HL-60 (cell line): ENCODE results near the gene CD36.

Experiments used
- DNase-seq, 2 experiments: peaks; one replicate each; pipeline ENCODE4 v3.0.0-alpha.2; 2010 to 2020; ENCODE audit warnings: low read depth in 1 of 2, low spot score in 1 of 2
- H3K27ac ChIP-seq: fragments of 250-450 bp; sonication (Bioruptor Pico); replicated peaks from 2 replicates; pipeline ENCODE4 v1.5.1; 2020; ENCODE audit warnings: mild to moderate bottlenecking, moderate library complexity
- H3K27me3 ChIP-seq: fragments of 250-450 bp; sonication (Bioruptor Pico); 2 replicates; pipeline ENCODE4 v1.5.1; 2021; ENCODE audit warnings: mild to moderate bottlenecking, moderate library complexity; ENCODE audit not compliant: insufficient read depth, poor library complexity, severe bottlenecking
- H3K4me3 ChIP-seq: replicated peaks from 2 replicates; pipeline ENCODE4 v1.5.1; 2011; ENCODE audit warnings: mild to moderate bottlenecking, control low read depth, low read length; ENCODE audit not compliant: insufficient read depth
- GABPA ChIP-seq: IDR thresholded peaks from 2 replicates; pipeline ENCODE4 v1.6.1; 2012; ENCODE audit warnings: low read depth
- POLR2AphosphoS5 ChIP-seq: IDR thresholded peaks from 2 replicates; pipeline ENCODE4 v1.6.1; 2012; ENCODE audit warnings: low read depth
- SPI1 ChIP-seq: IDR thresholded peaks from 2 replicates; pipeline ENCODE4 v1.6.1; 2012; ENCODE audit warnings: low read depth, mild to moderate bottlenecking, borderline replicate concordance
- TF ChIP-seq, protein P1 (sequence below): IDR thresholded peaks from 2 replicates; pipeline ENCODE4 v1.6.1; 2012; ENCODE audit warnings: low read depth; ENCODE audit not compliant: insufficient replicate concordance
- TF ChIP-seq, protein P2 (sequence below): IDR thresholded peaks from one replicate; pipeline ENCODE4 v1.5.1; 2011; ENCODE audit warnings: low read length, control low read depth, inconsistent platforms; ENCODE audit not compliant: insufficient read depth

Gene CD36

DNA sequence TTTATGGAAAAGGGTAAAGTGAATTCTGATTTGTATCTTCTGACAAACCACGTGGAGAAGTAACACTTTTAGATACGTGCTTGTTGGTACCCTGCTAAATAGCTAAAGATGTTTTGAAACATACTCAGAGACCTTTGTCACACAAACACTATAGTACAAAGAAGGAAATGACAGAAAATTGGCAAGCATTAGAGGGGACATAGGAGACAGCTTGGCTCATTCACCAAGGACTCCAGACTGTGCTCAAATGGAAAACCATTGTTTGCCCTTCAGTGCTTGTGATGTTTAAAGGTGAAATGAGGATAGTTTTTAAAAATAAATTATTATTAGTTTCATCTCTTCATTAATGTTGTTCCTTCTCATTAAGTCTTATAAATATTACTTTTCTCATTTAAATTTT, 34.0 kb upstream of the CD36 start:
- Histone ChIP-seq H3K27ac (no peak overlapping the region), H3K4me3 (no peak overlapping the region), H3K27me3 (no peaks in the 10 kb centered on the region)
- TF ChIP-seq POLR2AphosphoS5 (no peak), GABPA (no peak)
- TF ChIP-seq, protein P1, sequence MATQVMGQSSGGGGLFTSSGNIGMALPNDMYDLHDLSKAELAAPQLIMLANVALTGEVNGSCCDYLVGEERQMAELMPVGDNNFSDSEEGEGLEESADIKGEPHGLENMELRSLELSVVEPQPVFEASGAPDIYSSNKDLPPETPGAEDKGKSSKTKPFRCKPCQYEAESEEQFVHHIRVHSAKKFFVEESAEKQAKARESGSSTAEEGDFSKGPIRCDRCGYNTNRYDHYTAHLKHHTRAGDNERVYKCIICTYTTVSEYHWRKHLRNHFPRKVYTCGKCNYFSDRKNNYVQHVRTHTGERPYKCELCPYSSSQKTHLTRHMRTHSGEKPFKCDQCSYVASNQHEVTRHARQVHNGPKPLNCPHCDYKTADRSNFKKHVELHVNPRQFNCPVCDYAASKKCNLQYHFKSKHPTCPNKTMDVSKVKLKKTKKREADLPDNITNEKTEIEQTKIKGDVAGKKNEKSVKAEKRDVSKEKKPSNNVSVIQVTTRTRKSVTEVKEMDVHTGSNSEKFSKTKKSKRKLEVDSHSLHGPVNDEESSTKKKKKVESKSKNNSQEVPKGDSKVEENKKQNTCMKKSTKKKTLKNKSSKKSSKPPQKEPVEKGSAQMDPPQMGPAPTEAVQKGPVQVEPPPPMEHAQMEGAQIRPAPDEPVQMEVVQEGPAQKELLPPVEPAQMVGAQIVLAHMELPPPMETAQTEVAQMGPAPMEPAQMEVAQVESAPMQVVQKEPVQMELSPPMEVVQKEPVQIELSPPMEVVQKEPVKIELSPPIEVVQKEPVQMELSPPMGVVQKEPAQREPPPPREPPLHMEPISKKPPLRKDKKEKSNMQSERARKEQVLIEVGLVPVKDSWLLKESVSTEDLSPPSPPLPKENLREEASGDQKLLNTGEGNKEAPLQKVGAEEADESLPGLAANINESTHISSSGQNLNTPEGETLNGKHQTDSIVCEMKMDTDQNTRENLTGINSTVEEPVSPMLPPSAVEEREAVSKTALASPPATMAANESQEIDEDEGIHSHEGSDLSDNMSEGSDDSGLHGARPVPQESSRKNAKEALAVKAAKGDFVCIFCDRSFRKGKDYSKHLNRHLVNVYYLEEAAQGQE, result no peak
- no peak for DNase-seq

DNA sequence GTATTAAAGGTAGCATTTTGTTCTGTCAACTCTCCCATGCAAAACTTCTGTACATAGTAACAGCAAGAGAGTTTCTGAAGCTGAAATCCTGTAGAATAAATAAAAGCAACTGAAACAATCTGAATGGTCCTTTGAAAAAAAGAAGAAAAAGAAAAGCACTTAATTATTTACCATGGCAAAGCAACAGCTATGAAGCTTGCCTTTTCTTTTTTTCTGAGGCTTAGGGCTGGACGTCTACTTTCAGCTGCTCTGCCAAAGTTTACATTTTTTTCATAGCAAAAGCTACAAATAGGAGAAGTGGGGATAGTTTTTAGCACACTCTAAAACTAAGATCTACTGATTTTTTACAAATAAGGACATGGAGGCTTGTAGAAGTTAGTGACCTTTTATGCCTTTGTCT, 31.3 kb upstream of the CD36 start:
- DNase-seq, result no peak
- no peak overlapping the region for H3K4me3 ChIP-seq
- no peaks in the 10 kb centered on the region for H3K27me3 ChIP-seq
- TF ChIP-seq, protein P1, result no peak
- no peak for TF ChIP-seq GABPA
- H3K27ac ChIP-seq, result no peak overlapping the region

DNA sequence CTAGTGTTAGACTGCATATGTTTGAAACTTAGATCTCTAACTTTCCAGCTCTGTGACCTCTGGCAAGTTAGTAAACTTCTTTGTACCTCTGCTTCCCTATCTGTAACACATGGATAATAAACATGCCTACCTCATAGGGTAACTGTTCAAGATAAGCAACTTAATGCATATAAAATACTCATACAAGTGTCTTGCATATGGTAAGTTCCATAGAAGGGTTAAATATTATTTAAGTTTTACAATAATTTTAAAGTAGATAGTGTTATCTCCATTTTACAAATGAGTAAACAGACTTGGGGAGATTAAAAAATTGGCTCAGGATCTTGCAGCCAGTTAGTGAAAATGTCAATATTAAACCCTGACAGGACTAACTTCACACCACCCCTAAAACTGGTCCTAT, 30.1 kb upstream of the CD36 start:
- Histone ChIP-seq H3K27ac (no peak overlapping the region), H3K4me3 (no peak overlapping the region), H3K27me3 (no peaks in the 10 kb centered on the region)
- DNase-seq, result no peak
- TF ChIP-seq GABPA, result no peak
- no peak for TF ChIP-seq SPI1
- TF ChIP-seq, protein P1, result no peak
- TF ChIP-seq, protein P2, sequence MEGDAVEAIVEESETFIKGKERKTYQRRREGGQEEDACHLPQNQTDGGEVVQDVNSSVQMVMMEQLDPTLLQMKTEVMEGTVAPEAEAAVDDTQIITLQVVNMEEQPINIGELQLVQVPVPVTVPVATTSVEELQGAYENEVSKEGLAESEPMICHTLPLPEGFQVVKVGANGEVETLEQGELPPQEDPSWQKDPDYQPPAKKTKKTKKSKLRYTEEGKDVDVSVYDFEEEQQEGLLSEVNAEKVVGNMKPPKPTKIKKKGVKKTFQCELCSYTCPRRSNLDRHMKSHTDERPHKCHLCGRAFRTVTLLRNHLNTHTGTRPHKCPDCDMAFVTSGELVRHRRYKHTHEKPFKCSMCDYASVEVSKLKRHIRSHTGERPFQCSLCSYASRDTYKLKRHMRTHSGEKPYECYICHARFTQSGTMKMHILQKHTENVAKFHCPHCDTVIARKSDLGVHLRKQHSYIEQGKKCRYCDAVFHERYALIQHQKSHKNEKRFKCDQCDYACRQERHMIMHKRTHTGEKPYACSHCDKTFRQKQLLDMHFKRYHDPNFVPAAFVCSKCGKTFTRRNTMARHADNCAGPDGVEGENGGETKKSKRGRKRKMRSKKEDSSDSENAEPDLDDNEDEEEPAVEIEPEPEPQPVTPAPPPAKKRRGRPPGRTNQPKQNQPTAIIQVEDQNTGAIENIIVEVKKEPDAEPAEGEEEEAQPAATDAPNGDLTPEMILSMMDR, result no peak
- TF ChIP-seq POLR2AphosphoS5, result no peak

DNA sequence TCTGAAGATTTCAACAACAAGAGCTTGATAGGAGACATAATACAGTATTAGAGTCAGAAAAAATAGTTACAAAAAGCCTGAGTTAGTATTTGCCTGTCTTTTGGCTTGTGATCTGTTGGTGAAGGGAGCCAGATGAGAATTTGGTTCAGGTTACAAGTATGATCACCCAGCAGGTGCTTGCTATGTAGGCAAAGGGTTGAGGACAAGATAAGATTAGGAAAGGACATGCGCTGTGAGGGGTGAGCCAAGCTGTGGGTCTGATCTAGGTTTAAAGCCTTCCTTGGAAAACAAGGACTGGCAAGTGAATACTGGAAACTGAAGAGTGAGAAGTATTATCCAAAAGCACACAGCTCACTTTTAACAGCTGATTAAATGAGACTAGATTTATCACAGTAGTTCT, 28.7 kb upstream of the CD36 start:
- Histone ChIP-seq H3K27me3 (no peaks in the 10 kb centered on the region), H3K4me3 (no peak overlapping the region), H3K27ac (no peak overlapping the region)
- DNase-seq, result no peak
- TF ChIP-seq GABPA (no peak), SPI1 (no peak)
- TF ChIP-seq, protein P1, result no peak
- TF ChIP-seq, protein P2, result no peak
